ENCODE data around the gene TNIP2. TPM values are rescaled to one million over a fixed set of nuclear protein-coding genes. Genes with fewer than 3 reads are reported as not detected.

TNIP2 gene
- total and polyA plus RNA-seq, 8 donors: 18.7 to 194 (median 40.0) TPM

GRCh38 chr4:2803624-2804448, 47.7 kb upstream of the TNIP2 start:
- DNase-seq: no peak
- 85 to 93% (median 90%) methylated on average over 12 to 20 of the region's 20 CpGs for WGBS, 5 donors
- H3K27ac ChIP-seq: peak overlapping the region in 4 of 5 donors; percentile 83 to 93 (median 87)
- TF ChIP-seq POLR2AphosphoS5 (IDR thresholded peaks at IDR 0.05): no peak
- TF ChIP-seq EP300 (IDR thresholded peaks at IDR 0.05): no peak
- no peak for TF ChIP-seq POLR2A (IDR thresholded peaks at IDR 0.05)
- TF ChIP-seq, protein P1, sequence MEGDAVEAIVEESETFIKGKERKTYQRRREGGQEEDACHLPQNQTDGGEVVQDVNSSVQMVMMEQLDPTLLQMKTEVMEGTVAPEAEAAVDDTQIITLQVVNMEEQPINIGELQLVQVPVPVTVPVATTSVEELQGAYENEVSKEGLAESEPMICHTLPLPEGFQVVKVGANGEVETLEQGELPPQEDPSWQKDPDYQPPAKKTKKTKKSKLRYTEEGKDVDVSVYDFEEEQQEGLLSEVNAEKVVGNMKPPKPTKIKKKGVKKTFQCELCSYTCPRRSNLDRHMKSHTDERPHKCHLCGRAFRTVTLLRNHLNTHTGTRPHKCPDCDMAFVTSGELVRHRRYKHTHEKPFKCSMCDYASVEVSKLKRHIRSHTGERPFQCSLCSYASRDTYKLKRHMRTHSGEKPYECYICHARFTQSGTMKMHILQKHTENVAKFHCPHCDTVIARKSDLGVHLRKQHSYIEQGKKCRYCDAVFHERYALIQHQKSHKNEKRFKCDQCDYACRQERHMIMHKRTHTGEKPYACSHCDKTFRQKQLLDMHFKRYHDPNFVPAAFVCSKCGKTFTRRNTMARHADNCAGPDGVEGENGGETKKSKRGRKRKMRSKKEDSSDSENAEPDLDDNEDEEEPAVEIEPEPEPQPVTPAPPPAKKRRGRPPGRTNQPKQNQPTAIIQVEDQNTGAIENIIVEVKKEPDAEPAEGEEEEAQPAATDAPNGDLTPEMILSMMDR (IDR thresholded peaks at IDR 0.05): no peak
- peaks cover 69 to 95% (median 90%) of the 10 kb centered on the region in 4 donors for H3K4me1 ChIP-seq
- H3K9me3 ChIP-seq: no peaks in the 10 kb centered on the region
- H3K27me3 ChIP-seq: no peaks in the 10 kb centered on the region
- H3K4me3 ChIP-seq: no peak overlapping the region
- intact Hi-C loops (cut with DNase I; ENCODE audit: low total_unique reads): no loop called here
- H3K36me3 ChIP-seq: no peaks in the 10 kb centered on the region

DNA sequence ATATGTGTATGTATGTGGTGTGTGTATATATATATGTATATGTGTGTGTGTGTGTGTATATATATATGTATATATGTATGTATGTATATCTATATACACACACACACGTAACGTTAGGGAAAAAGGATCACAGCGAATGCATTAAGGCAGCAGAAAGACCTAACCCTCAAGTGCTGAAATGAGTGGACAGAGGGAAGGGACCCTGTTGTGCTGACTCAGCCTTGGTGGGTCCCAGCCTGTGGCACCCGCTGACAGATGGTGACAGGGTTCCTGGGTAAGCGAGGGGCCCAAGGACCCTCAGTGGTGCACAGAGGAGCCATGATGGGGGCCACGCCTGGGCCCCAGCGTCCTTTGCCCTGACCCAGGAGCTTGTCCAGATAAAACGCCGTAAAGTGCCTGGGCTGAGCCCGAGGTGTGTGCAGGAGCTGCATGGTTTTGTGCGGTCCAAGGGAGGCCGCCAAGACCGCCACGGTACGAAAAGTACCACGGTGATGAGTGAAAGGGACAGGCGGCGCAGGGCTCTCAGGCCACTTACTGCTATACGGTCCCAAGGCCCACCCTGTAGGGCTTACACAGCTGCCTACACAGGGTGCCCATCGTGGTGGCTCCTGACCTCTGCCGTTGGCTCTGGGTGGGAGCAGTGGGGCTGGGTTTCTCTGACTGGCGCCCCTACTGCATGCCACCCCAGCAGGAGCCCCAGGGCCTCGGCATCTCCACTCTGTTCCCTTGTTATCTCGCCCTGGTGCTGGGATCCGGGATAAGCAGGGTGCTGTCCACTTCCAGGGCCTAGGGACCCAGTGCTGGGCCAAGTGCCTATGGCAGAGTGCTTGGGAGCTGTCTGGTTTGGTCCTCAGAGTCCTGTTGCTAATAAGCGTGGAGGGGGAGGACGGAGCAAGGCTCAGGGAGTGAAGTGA, 46.7 kb upstream of the TNIP2 start:
- peak in 1 of 2 donors; percentile 7 for DNase-seq
- WGBS, 5 donors: 86 to 92% (median 90%) methylated on average over 20 to 27 of the region's 27 CpGs
- H3K36me3 ChIP-seq: no peaks in the 10 kb centered on the region
- no peak overlapping the region for H3K4me3 ChIP-seq
- no peaks in the 10 kb centered on the region for H3K9me3 ChIP-seq
- no peaks in the 10 kb centered on the region for H3K27me3 ChIP-seq
- intact Hi-C loops (cut with DNase I; ENCODE audit: low total_unique reads): no loop called here
- H3K27ac ChIP-seq: peak overlapping the region in 3 of 5 donors; percentile 42 to 88 (median 45)
- TF ChIP-seq, protein P1 (IDR thresholded peaks at IDR 0.05): no peak
- TF ChIP-seq POLR2A (IDR thresholded peaks at IDR 0.05): no peak
- no peak for TF ChIP-seq POLR2AphosphoS5 (IDR thresholded peaks at IDR 0.05)
- no peak for TF ChIP-seq EP300 (IDR thresholded peaks at IDR 0.05)
- peaks cover 76 to 97% (median 94%) of the 10 kb centered on the region in 4 donors for H3K4me1 ChIP-seq

- no peaks in the 10 kb centered on the region for H3K27me3 ChIP-seq
- TF ChIP-seq, protein P1 (IDR thresholded peaks at IDR 0.05): no peak
- TF ChIP-seq POLR2AphosphoS5 (IDR thresholded peaks at IDR 0.05) (peak in 1 of 3 donors; percentile 9), EP300 (IDR thresholded peaks at IDR 0.05) (peak; percentile 50)
- H3K4me3 ChIP-seq: peak overlapping the region; percentile 2 to 40 (median 28)
- peak overlapping the region; percentile 64 to 92 (median 83) for H3K27ac ChIP-seq
- WGBS, 5 donors: 34 to 57% (median 43%) methylated on average over 14 to 29 of the region's 29 CpGs
- intact Hi-C loops (cut with DNase I; ENCODE audit: low total_unique reads): no loop called here
- peak; percentile 62 to 93 for DNase-seq
- H3K36me3 ChIP-seq: no peaks in the 10 kb centered on the region
- H3K4me1 ChIP-seq: peaks cover 76 to 97% (median 94%) of the 10 kb centered on the region in 4 donors
- no peaks in the 10 kb centered on the region for H3K9me3 ChIP-seq
These were observed 44.8 kb upstream of the TNIP2 start for GRCh38 chr4:2800691-2801596.
